ENCODE results near the gene PCBD1.

PCBD1 gene

GRCh38 chr10:70887804-70888800 is at the start of gene PCBD1:
Gene PCBD1 (minus strand): TSS chr10:70888565. CDS start chr10:70888533, 32 bp downstream.
- H3K27me3 ChIP-seq (ENCODE audit: insufficient read depth, poor library complexity, severe bottlenecking), result no peaks in the 10 kb centered on the region

GRCh38 chr10:70937661-70938060 is 49.3 kb upstream of the PCBD1 start:
- ATAC-seq (ENCODE audit: low read depth) (no peak), DNase-seq (ENCODE audit: low spot score) (no peak)
- H3K9me3 ChIP-seq (ENCODE audit: severe bottlenecking), result no peaks in the 10 kb centered on the region
- no peaks in the 10 kb centered on the region for H3K36me3 ChIP-seq (ENCODE audit: low read depth)
- H3K27me3 ChIP-seq (ENCODE audit: insufficient read depth, poor library complexity, severe bottlenecking), result no peaks in the 10 kb centered on the region
- TF ChIP-seq CTCF (IDR thresholded peaks at IDR 0.05; ENCODE audit: poor library complexity, severe bottlenecking), result no peak
- no peak overlapping the region for H3K27ac ChIP-seq (ENCODE audit: poor library complexity, severe bottlenecking)
- H3K4me3 ChIP-seq (ENCODE audit: severe bottlenecking), result no peak overlapping the region
- no peaks in the 10 kb centered on the region for H3K4me1 ChIP-seq (ENCODE audit: insufficient read depth, poor library complexity, severe bottlenecking)

More at GRCh38 chr10:70887804-70888800, at the start of gene PCBD1:
- Histone ChIP-seq H3K9me3 (ENCODE audit: severe bottlenecking) (no peaks in the 10 kb centered on the region), H3K4me3 (ENCODE audit: severe bottlenecking) (peak within 1 kb of the TSS; percentile 78), H3K4me1 (ENCODE audit: insufficient read depth, poor library complexity, severe bottlenecking) (peaks cover 14% of the 10 kb centered on the region), H3K27ac (ENCODE audit: poor library complexity, severe bottlenecking) (peak within 1 kb of the TSS; percentile 33), H3K36me3 (ENCODE audit: low read depth) (peaks cover 11% of the 10 kb centered on the region)
- no peak for DNase-seq (ENCODE audit: low spot score)
- no peak for TF ChIP-seq CTCF (IDR thresholded peaks at IDR 0.05; ENCODE audit: poor library complexity, severe bottlenecking)
- ATAC-seq (ENCODE audit: low read depth), result peak; percentile 87

GRCh38 chr10:70936111-70936510 is 47.7 kb upstream of the PCBD1 start:
- no peaks in the 10 kb centered on the region for H3K27me3 ChIP-seq (ENCODE audit: insufficient read depth, poor library complexity, severe bottlenecking)
- no peaks in the 10 kb centered on the region for H3K4me1 ChIP-seq (ENCODE audit: insufficient read depth, poor library complexity, severe bottlenecking)
- H3K36me3 ChIP-seq (ENCODE audit: low read depth), result no peaks in the 10 kb centered on the region
- no peak for DNase-seq (ENCODE audit: low spot score)
- no peak overlapping the region for H3K27ac ChIP-seq (ENCODE audit: poor library complexity, severe bottlenecking)
- H3K9me3 ChIP-seq (ENCODE audit: severe bottlenecking), result no peaks in the 10 kb centered on the region
- no peak for TF ChIP-seq CTCF (IDR thresholded peaks at IDR 0.05; ENCODE audit: poor library complexity, severe bottlenecking)
- H3K4me3 ChIP-seq (ENCODE audit: severe bottlenecking), result no peak overlapping the region
- ATAC-seq (ENCODE audit: low read depth), result no peak

GRCh38 chr10:70935631-70936030 is 47.3 kb upstream of the PCBD1 start:
- DNase-seq (ENCODE audit: low spot score) (no peak), ATAC-seq (ENCODE audit: low read depth) (no peak)
- H3K4me1 ChIP-seq (ENCODE audit: insufficient read depth, poor library complexity, severe bottlenecking), result no peaks in the 10 kb centered on the region
- no peaks in the 10 kb centered on the region for H3K36me3 ChIP-seq (ENCODE audit: low read depth)
- H3K27ac ChIP-seq (ENCODE audit: poor library complexity, severe bottlenecking), result no peak overlapping the region
- TF ChIP-seq CTCF (IDR thresholded peaks at IDR 0.05; ENCODE audit: poor library complexity, severe bottlenecking), result no peak
- no peaks in the 10 kb centered on the region for H3K27me3 ChIP-seq (ENCODE audit: insufficient read depth, poor library complexity, severe bottlenecking)
- no peaks in the 10 kb centered on the region for H3K9me3 ChIP-seq (ENCODE audit: severe bottlenecking)
- H3K4me3 ChIP-seq (ENCODE audit: severe bottlenecking), result no peak overlapping the region

All from RWPE2 (cell line).